HCT116 (cell line): ENCODE data around the gene FGF1. TPM values are rescaled to one million over a fixed set of nuclear protein-coding genes. Genes with fewer than 3 reads are reported as not detected.

Experiments
- ATAC-seq: fragments of 200-7000 bp; cut with Tn5 transposase; 2 replicates; pipeline ENCODE4 v1.9.1; 2020; ENCODE audit warnings: mild to moderate bottlenecking, moderate library complexity
- BruUV-seq: library from RNA; stranded (reverse); fragments of 400-500 nt; replicated peaks from 2 replicates; lab custom pipeline; 2021; lab: Mats Ljungman, UMichigan
- CTCF ChIA-PET: fragments of 300-600 bp; sonication (Branson Sonifier 250); formaldehyde crosslinking; loops from one replicate; lab custom pipeline; 2021; ENCODE audit warnings: antibody characterized with exemption; lab: Charles Lee
- POLR2A ChIA-PET: fragments of 300-600, 350-600 bp; sonication (Branson Sonifier 250); formaldehyde crosslinking; loops from one replicate; lab custom pipeline; 2021; ENCODE audit warnings: antibody characterized with exemption; lab: Charles Lee
- RAD21 ChIA-PET, 2 experiments: fragments of 300-600 bp; sonication (Branson Sonifier 250); formaldehyde crosslinking; loops; one replicate each; lab custom pipeline; 2023; ENCODE audit warnings: low total read pairs in 2 of 2; ENCODE audit not compliant: uncharacterized antibody in 2 of 2, unreplicated experiment in 2 of 2, low non-redundant PET in 1 of 2; lab: Charles Lee
- DNase-seq: peaks from one replicate; pipeline ENCODE4 v3.0.0-alpha.2; 2010; ENCODE audit warnings: low read depth, low spot score
- H2AFZ ChIP-seq: fragments of 200-600 bp; shearing (Covaris generic), sonication (generic); 2 replicates; pipeline ENCODE4 v1.6.1; 2017; ENCODE audit warnings: low read depth, mixed run types, mixed read lengths, antibody characterized with exemption, low read length; ENCODE audit not compliant: poor library complexity, severe bottlenecking
- H3K27ac ChIP-seq: 2 replicates; pipeline ENCODE4 v1.5.1; 2012; ENCODE audit warnings: low read depth, low read length
- H3K27me3 ChIP-seq: fragments of 200-600 bp; sonication (generic); 2 replicates; pipeline ENCODE4 v1.6.1; 2016; ENCODE audit warnings: mixed run types, low read length, mixed read lengths; ENCODE audit not compliant: insufficient read depth
- H3K36me3 ChIP-seq, 2 experiments: fragments of 200-500 bp in 1 of 2; fragments of 200-600 bp in 1 of 2; sonication (Bioruptor generic) in 1 of 2; sonication (generic) in 1 of 2; 2 replicates each; pipeline versions ENCODE4 v1.5.1 to v1.6.1; 2014 to 2016; ENCODE audit warnings: low read length in 2 of 2, inconsistent platforms in 1 of 2, mixed read lengths in 1 of 2, mixed run types in 1 of 2; ENCODE audit not compliant: insufficient read depth in 2 of 2, control insufficient read depth in 1 of 2
- H3K4me1 ChIP-seq, 2 experiments: fragments of 200-600 bp in 1 of 2; sonication (generic) in 1 of 2; 2 replicates each; pipeline versions ENCODE4 v1.5.1 to v1.6.1; 2012 to 2017; ENCODE audit warnings: low read length in 2 of 2, inconsistent platforms in 1 of 2, mild to moderate bottlenecking in 1 of 2, mixed read lengths in 1 of 2, mixed run types in 1 of 2, moderate library complexity in 1 of 2; ENCODE audit not compliant: insufficient read depth in 2 of 2, control insufficient read depth in 1 of 2
- H3K4me2 ChIP-seq: fragments of 200-600 bp; sonication (generic); 2 replicates; pipeline ENCODE4 v1.6.1; 2017; ENCODE audit warnings: mixed run types, low read length, mixed read lengths
- H3K4me3 ChIP-seq, 2 experiments: fragments of 200-600 bp in 1 of 2; sonication (generic) in 1 of 2; replicated peaks in 1 of 2; 2 replicates each; pipeline ENCODE4 v1.5.1; 2011 to 2016; ENCODE audit warnings: low read length in 2 of 2, control low read depth in 1 of 2, low read depth in 1 of 2, mild to moderate bottlenecking in 1 of 2, mixed read lengths in 1 of 2, mixed run types in 1 of 2
- H3K79me2 ChIP-seq: fragments of 200-600 bp; sonication (generic); 2 replicates; pipeline ENCODE4 v1.6.1; 2017; ENCODE audit warnings: mild to moderate bottlenecking, mixed run types, low read length, moderate library complexity, mixed read lengths; ENCODE audit not compliant: insufficient read depth
- H3K9ac ChIP-seq: fragments of 200-600 bp; sonication (generic); 2 replicates; pipeline ENCODE4 v1.6.1; 2016; ENCODE audit warnings: low read length, mixed read lengths
- H3K9me2 ChIP-seq: fragments of 200-600 bp; sonication (generic), shearing (Covaris generic); 2 replicates; pipeline ENCODE4 v1.6.1; 2017; ENCODE audit warnings: mixed run types, mild to moderate bottlenecking, moderate library complexity; ENCODE audit not compliant: insufficient read depth
- H3K9me3 ChIP-seq, 2 experiments: fragments of 200-500 bp in 1 of 2; fragments of 200-600 bp in 1 of 2; sonication (Bioruptor generic) in 1 of 2; sonication (generic) in 1 of 2; 2 replicates each; pipeline ENCODE4 v1.6.1; 2014 to 2017; ENCODE audit warnings: low read length in 2 of 2, mixed read lengths in 2 of 2, inconsistent platforms in 1 of 2, low read depth in 1 of 2, mild to moderate bottlenecking in 1 of 2, mixed run types in 1 of 2, moderate library complexity in 1 of 2; ENCODE audit not compliant: control insufficient read depth in 1 of 2, insufficient read depth in 1 of 2
- H4K20me1 ChIP-seq: fragments of 200-600 bp; sonication (generic), shearing (Covaris generic); 2 replicates; pipeline ENCODE4 v1.6.1; 2017; ENCODE audit warnings: mixed run types, mild to moderate bottlenecking, moderate library complexity; ENCODE audit not compliant: insufficient read depth
- CBX3 ChIP-seq: IDR thresholded peaks from 2 replicates; pipeline ENCODE4 v1.6.1; 2012; ENCODE audit warnings: low read depth
- CEBPB ChIP-seq: IDR thresholded peaks from 2 replicates; pipeline ENCODE4 v1.6.1; 2012; ENCODE audit warnings: low read depth
- EGR1 ChIP-seq: IDR thresholded peaks from 2 replicates; pipeline ENCODE4 v1.6.1; 2012; ENCODE audit warnings: low read depth
- ELF1 ChIP-seq: IDR thresholded peaks from 2 replicates; pipeline ENCODE4 v1.6.1; 2012; ENCODE audit warnings: low read depth, borderline replicate concordance
- EZH2 ChIP-seq: fragments of 200-600 bp; sonication (generic); IDR thresholded peaks from 2 replicates; pipeline ENCODE4 v1.6.1; 2017; ENCODE audit warnings: antibody characterized with exemption, mixed run types
- EZH2phosphoT487 ChIP-seq: fragments of 200-600 bp; IDR thresholded peaks from 2 replicates; pipeline ENCODE4 v1.6.1; 2018; ENCODE audit warnings: antibody characterized with exemption, borderline replicate concordance
- JUND ChIP-seq: IDR thresholded peaks from 2 replicates; pipeline ENCODE4 v1.6.1; 2012
- POLR2A ChIP-seq: IDR thresholded peaks from 2 replicates; pipeline ENCODE4 v1.7.0; 2011; ENCODE audit warnings: borderline replicate concordance; ENCODE audit not compliant: insufficient read depth, insufficient read length; ENCODE audit errors: extremely low read depth
- SIN3A ChIP-seq: IDR thresholded peaks from 2 replicates; pipeline ENCODE4 v1.6.1; 2012; ENCODE audit warnings: low read depth
- SP1 ChIP-seq: IDR thresholded peaks from 2 replicates; pipeline ENCODE4 v1.6.1; 2012; ENCODE audit warnings: low read depth
- SRF ChIP-seq: IDR thresholded peaks from 2 replicates; pipeline ENCODE4 v1.6.1; 2012; ENCODE audit warnings: low read depth
- TCF7L2 ChIP-seq: IDR thresholded peaks from 2 replicates; pipeline ENCODE4 v1.7.0; 2011; ENCODE audit warnings: borderline replicate concordance, inconsistent platforms; ENCODE audit not compliant: insufficient read depth, insufficient read length; ENCODE audit errors: extremely low read depth
- YY1 ChIP-seq: IDR thresholded peaks from 2 replicates; pipeline ENCODE4 v1.6.1; 2011; ENCODE audit warnings: low read length, low read depth, moderate library complexity, mild to moderate bottlenecking; ENCODE audit not compliant: insufficient replicate concordance; ENCODE audit errors: extremely low read depth
- ZNF274 ChIP-seq: fragments of 200-500 bp; sonication (Bioruptor generic); IDR thresholded peaks from 2 replicates; pipeline ENCODE4 v1.6.1; 2014; ENCODE audit warnings: mild to moderate bottlenecking, low read depth, low read length, inconsistent platforms
- intact Hi-C: fragments of 100-400 bp; cut with micrococcal nuclease; formaldehyde crosslinking; loops from 2 replicates; pipeline ENCODE4 v1.10.0; 2022
- total RNA-seq: library from RNA; stranded (reverse); gene quantifications from one replicate; pipeline ENCODE4 v1.2.1, GENCODE V29; 2021; ENCODE audit not compliant: unreplicated experiment
- TF ChIP-seq, protein P1 (sequence below): IDR thresholded peaks from 2 replicates; pipeline ENCODE4 v1.6.1; 2011; ENCODE audit warnings: mild to moderate bottlenecking, low read length, moderate library complexity; ENCODE audit not compliant: insufficient replicate concordance; ENCODE audit errors: extremely low read depth
- TF ChIP-seq, protein P2 (sequence below): IDR thresholded peaks from 2 replicates; pipeline ENCODE4 v1.6.1; 2012
- TF ChIP-seq, protein P3 (sequence below), 3 experiments: fragments of 200-600 bp in 1 of 3; sonication (generic) in 1 of 3; IDR thresholded peaks in 2 of 3; conservative IDR thresholded peaks in 1 of 3; 2 replicates each; pipeline ENCODE4 v1.5.1; 2012 to 2017; ENCODE audit warnings: low read depth in 2 of 3, low read length in 2 of 3, antibody characterized with exemption in 1 of 3, borderline replicate concordance in 1 of 3, control low read depth in 1 of 3, mild to moderate bottlenecking in 1 of 3, mixed read lengths in 1 of 3, mixed run types in 1 of 3, moderate library complexity in 1 of 3; ENCODE audit not compliant: insufficient read depth in 1 of 3
- TF ChIP-seq, protein P4 (sequence below): IDR thresholded peaks from 2 replicates; pipeline ENCODE4 v1.6.1; 2012

Gene FGF1
- total RNA-seq, 1 experiment from 2014 or later, result not detected

DNA sequence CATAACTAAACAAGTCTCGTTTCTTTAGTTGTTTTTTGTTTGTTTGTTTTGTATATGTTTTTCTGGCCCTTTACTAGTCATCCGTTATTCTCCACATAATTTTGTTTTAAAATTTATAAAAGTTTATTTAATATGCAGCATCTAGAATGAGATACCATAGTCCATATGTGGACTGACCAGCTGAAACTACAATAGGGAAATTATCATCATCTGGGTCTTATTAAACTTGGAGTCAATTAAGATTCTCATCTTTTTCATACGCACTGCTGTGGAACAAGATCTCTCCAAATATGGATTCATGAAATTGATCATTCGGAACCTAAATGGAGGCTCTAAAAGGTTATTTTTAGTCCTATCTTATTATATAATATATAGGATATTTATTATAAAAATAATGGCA is 99.3 kb downstream of the FGF1 start:
- no peaks in the 10 kb centered on the region for H3K27me3 ChIP-seq

More for the DNA sequence above, 99.3 kb downstream of the FGF1 start:
- no peaks in the 10 kb centered on the region for H4K20me1 ChIP-seq
- H3K27ac ChIP-seq, result no peak overlapping the region
- CTCF ChIA-PET, result interaction anchor here (1.3 to 1.7 kb wide), 3 partner anchors 8 to 226 kb away, joined by 3 to 7 read pairs (median 4); no protein-coding TSS in a partner anchor
- intact Hi-C loops, result no loop called here
- POLR2A ChIA-PET, result no interaction called here
- no peak overlapping the region for H2AFZ ChIP-seq
- H3K79me2 ChIP-seq, result no peaks in the 10 kb centered on the region
- RAD21 ChIA-PET, result no interaction called here
- H3K36me3 ChIP-seq, result no peaks in the 10 kb centered on the region
- no TSS peak for BruUV-seq
- DNase-seq, result no peak
- H3K4me2 ChIP-seq, result no peak overlapping the region
- H3K4me1 ChIP-seq, result no peaks in the 10 kb centered on the region
- TF ChIP-seq EGR1 (no peak), CEBPB (no peak), SIN3A (no peak), TCF7L2 (no peak), YY1 (no peak), ZNF274 (no peak), SRF (no peak), POLR2A (no peak), CBX3 (no peak), EZH2 (no peak), JUND (no peak), SP1 (no peak), EZH2phosphoT487 (no peak), ELF1 (no peak)
- TF ChIP-seq, protein P1, sequence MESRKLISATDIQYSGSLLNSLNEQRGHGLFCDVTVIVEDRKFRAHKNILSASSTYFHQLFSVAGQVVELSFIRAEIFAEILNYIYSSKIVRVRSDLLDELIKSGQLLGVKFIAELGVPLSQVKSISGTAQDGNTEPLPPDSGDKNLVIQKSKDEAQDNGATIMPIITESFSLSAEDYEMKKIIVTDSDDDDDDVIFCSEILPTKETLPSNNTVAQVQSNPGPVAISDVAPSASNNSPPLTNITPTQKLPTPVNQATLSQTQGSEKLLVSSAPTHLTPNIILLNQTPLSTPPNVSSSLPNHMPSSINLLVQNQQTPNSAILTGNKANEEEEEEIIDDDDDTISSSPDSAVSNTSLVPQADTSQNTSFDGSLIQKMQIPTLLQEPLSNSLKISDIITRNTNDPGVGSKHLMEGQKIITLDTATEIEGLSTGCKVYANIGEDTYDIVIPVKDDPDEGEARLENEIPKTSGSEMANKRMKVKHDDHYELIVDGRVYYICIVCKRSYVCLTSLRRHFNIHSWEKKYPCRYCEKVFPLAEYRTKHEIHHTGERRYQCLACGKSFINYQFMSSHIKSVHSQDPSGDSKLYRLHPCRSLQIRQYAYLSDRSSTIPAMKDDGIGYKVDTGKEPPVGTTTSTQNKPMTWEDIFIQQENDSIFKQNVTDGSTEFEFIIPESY, result no peak
- TF ChIP-seq, protein P2, sequence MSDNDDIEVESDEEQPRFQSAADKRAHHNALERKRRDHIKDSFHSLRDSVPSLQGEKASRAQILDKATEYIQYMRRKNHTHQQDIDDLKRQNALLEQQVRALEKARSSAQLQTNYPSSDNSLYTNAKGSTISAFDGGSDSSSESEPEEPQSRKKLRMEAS, result no peak
- TF ChIP-seq, protein P3, sequence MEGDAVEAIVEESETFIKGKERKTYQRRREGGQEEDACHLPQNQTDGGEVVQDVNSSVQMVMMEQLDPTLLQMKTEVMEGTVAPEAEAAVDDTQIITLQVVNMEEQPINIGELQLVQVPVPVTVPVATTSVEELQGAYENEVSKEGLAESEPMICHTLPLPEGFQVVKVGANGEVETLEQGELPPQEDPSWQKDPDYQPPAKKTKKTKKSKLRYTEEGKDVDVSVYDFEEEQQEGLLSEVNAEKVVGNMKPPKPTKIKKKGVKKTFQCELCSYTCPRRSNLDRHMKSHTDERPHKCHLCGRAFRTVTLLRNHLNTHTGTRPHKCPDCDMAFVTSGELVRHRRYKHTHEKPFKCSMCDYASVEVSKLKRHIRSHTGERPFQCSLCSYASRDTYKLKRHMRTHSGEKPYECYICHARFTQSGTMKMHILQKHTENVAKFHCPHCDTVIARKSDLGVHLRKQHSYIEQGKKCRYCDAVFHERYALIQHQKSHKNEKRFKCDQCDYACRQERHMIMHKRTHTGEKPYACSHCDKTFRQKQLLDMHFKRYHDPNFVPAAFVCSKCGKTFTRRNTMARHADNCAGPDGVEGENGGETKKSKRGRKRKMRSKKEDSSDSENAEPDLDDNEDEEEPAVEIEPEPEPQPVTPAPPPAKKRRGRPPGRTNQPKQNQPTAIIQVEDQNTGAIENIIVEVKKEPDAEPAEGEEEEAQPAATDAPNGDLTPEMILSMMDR (IDR thresholded peaks at IDR 0.05 in 2 of 3, conservative IDR thresholded peaks at IDR 0.05 in 1 of 3; ENCODE audit: borderline replicate concordance in 1 of 3, insufficient read depth in 1 of 3, low read depth in 2 of 3, low read length in 2 of 3), result no peak
- TF ChIP-seq, protein P4, sequence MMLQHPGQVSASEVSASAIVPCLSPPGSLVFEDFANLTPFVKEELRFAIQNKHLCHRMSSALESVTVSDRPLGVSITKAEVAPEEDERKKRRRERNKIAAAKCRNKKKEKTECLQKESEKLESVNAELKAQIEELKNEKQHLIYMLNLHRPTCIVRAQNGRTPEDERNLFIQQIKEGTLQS, result no peak
- TF ChIP-seq, all 23 proteins: peak for 0
- Histone ChIP-seq H3K9ac (no peak overlapping the region), H3K9me2 (no peaks in the 10 kb centered on the region), H3K9me3 (no peaks in the 10 kb centered on the region), H3K4me3 (no peak overlapping the region)
- no peak for ATAC-seq
